ENCODE measurements around the gene USP7. TPM values are rescaled to one million over a fixed set of nuclear protein-coding genes. Genes with fewer than 3 reads are reported as not detected.
"Not testable (repeated sequence)": the region's sequence is repeated elsewhere in the genome, so short reads cannot be mapped to it uniquely, and the experiment has no call there.

Gene USP7
- polyA plus RNA-seq, 1 of the 3 experiments (the other 2 are of a cell fraction): 8.6 TPM

GRCh38 chr16:8982816-8983215, 19.1 kb upstream of the USP7 start:
- no peaks in the 10 kb centered on the region for H3K79me2 ChIP-seq (ENCODE audit: insufficient read depth)
- no peaks in the 10 kb centered on the region for H3K4me1 ChIP-seq (ENCODE audit: control insufficient read depth in 1 of 2, insufficient read depth in 2 of 2, low read depth in 1 of 2, low read length in 1 of 2)
- DNase-seq: no peak
- no peak overlapping the region for H3K4me2 ChIP-seq
- no peak overlapping the region for H3K27ac ChIP-seq (ENCODE audit: low read depth in 2 of 2, low read length in 1 of 2)
- no peak overlapping the region for H3K4me3 ChIP-seq (ENCODE audit: low read depth in 2 of 2, low read length in 1 of 2)
- TF ChIP-seq POLR2AphosphoS5 (IDR thresholded peaks at IDR 0.05; ENCODE audit: low read depth, low read length) (no peak), NRF1 (IDR thresholded peaks at IDR 0.05; ENCODE audit: low read depth, low read length) (no peak), USF2 (IDR thresholded peaks at IDR 0.05; ENCODE audit: borderline replicate concordance, low read depth, low read length) (no peak), MXI1 (IDR thresholded peaks at IDR 0.05; ENCODE audit: low read depth, low read length) (no peak)
- TF ChIP-seq, protein P1, sequence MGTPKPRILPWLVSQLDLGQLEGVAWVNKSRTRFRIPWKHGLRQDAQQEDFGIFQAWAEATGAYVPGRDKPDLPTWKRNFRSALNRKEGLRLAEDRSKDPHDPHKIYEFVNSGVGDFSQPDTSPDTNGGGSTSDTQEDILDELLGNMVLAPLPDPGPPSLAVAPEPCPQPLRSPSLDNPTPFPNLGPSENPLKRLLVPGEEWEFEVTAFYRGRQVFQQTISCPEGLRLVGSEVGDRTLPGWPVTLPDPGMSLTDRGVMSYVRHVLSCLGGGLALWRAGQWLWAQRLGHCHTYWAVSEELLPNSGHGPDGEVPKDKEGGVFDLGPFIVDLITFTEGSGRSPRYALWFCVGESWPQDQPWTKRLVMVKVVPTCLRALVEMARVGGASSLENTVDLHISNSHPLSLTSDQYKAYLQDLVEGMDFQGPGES (IDR thresholded peaks at IDR 0.05; ENCODE audit: low read depth, low read length): no peak
- H3K9me2 ChIP-seq: no peaks in the 10 kb centered on the region
- no peaks in the 10 kb centered on the region for H4K20me1 ChIP-seq (ENCODE audit: insufficient read depth)
- 48% methylated on average over 4 of the region's 7 CpGs for WGBS (ENCODE audit: low lambda C conversion rate)
- no peaks in the 10 kb centered on the region for H3K9me3 ChIP-seq
- H2AFZ ChIP-seq (ENCODE audit: low read depth): no peak overlapping the region
- no peaks in the 10 kb centered on the region for H3F3A ChIP-seq (replicated peaks; ENCODE audit: insufficient read depth)
- no peaks in the 10 kb centered on the region for H3K27me3 ChIP-seq (ENCODE audit: insufficient read depth)
- POLR2A ChIA-PET: no interaction called here
- H3K9ac ChIP-seq: no peak overlapping the region
- CTCF ChIA-PET: interaction anchor here (1.1 kb wide), 1 partner anchor 67 kb away, joined by 3 read pairs; no protein-coding TSS in a partner anchor
- no peaks in the 10 kb centered on the region for H3K36me3 ChIP-seq (replicated peaks in 1 of 2; ENCODE audit: control insufficient read depth in 1 of 2, insufficient read depth in 2 of 2, low read length in 1 of 2)

DNA sequence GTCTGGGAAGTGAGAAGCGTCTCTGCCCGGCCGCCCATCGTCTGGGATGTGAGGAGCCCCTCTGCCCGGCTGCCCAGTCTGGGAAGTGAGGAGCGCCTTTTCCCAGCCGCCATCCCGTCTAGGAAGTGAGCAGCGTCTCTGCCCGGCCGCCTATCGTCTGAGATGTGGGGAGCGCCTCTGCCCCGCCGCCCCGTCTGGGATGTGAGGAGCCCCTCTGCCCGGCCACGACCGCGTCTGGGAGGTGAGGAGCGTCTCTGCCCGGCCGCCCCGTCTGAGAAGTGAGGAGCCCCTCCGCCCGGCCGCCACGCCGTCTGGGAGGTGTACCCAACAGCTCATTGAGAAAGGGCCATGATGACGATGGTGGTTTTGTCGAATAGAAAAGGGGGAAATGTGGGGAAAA, 18.2 kb upstream of the USP7 start:
- H3K9me3 ChIP-seq; H4K20me1 ChIP-seq (ENCODE audit: insufficient read depth); H3K36me3 ChIP-seq (replicated peaks in 1 of 2; ENCODE audit: control insufficient read depth in 1 of 2, insufficient read depth in 2 of 2, low read length in 1 of 2); H2AFZ ChIP-seq (ENCODE audit: low read depth); DNase-seq; H3K9ac ChIP-seq; H3F3A ChIP-seq (replicated peaks; ENCODE audit: insufficient read depth); H3K4me3 ChIP-seq (ENCODE audit: low read depth in 2 of 2, low read length in 1 of 2); H3K4me1 ChIP-seq (ENCODE audit: control insufficient read depth in 1 of 2, insufficient read depth in 2 of 2, low read depth in 1 of 2, low read length in 1 of 2); H3K9me2 ChIP-seq; POLR2A ChIA-PET; H3K4me2 ChIP-seq; H3K79me2 ChIP-seq (ENCODE audit: insufficient read depth); H3K27me3 ChIP-seq (ENCODE audit: insufficient read depth); CTCF ChIA-PET; H3K27ac ChIP-seq (ENCODE audit: low read depth in 2 of 2, low read length in 1 of 2): not testable (repeated sequence)
- WGBS (ENCODE audit: low lambda C conversion rate): 93% methylated on average over 29 of the region's 31 CpGs

- H2AFZ ChIP-seq (ENCODE audit: low read depth); H4K20me1 ChIP-seq (ENCODE audit: insufficient read depth); H3K4me1 ChIP-seq (ENCODE audit: control insufficient read depth in 1 of 2, insufficient read depth in 2 of 2, low read depth in 1 of 2, low read length in 1 of 2); H3K9ac ChIP-seq; H3K27me3 ChIP-seq (ENCODE audit: insufficient read depth); H3K36me3 ChIP-seq (replicated peaks in 1 of 2; ENCODE audit: control insufficient read depth in 1 of 2, insufficient read depth in 2 of 2, low read length in 1 of 2); H3K4me3 ChIP-seq (ENCODE audit: low read depth in 2 of 2, low read length in 1 of 2); POLR2A ChIA-PET; DNase-seq; H3K4me2 ChIP-seq; H3K79me2 ChIP-seq (ENCODE audit: insufficient read depth); CTCF ChIA-PET; H3K9me3 ChIP-seq; H3K9me2 ChIP-seq; H3K27ac ChIP-seq (ENCODE audit: low read depth in 2 of 2, low read length in 1 of 2); H3F3A ChIP-seq (replicated peaks; ENCODE audit: insufficient read depth): not testable (repeated sequence)
- WGBS (ENCODE audit: low lambda C conversion rate): 55% methylated on average over 3 of the region's 3 CpGs
Measured at GRCh38 chr16:8976189-8976588, 12.5 kb upstream of the USP7 start.
